Spleen (tissue), 11 donors: Measurements from ENCODE around the gene HNMT. TPM values are rescaled to one million over a fixed set of nuclear protein-coding genes. Genes with fewer than 3 reads are reported as not detected.

Source experiments
- DNase-seq: peaks from one replicate; pipeline ENCODE4 v3.0.0-alpha.2; 2020
- H3K27ac ChIP-seq, 8 donors: fragments of 200-600 bp; sonication (generic) in 7 of 8; 1 replicate in 4 of 8; 2 replicates in 4 of 8; pipeline versions ENCODE4 v1.5.0 to v1.8.0; 2016 to 2021; ENCODE audit warnings: inconsistent platforms in 4 of 8, mild to moderate bottlenecking in 4 of 8, moderate library complexity in 1 of 8
- H3K27me3 ChIP-seq, 7 donors: fragments of 200-600 bp; sonication (generic) in 6 of 7; replicated peaks in 1 of 7; 1 replicate in 4 of 7; 2 replicates in 3 of 7; pipeline versions ENCODE4 v1.5.0 to v1.8.0; 2016 to 2021; ENCODE audit warnings: inconsistent platforms in 3 of 7, mild to moderate bottlenecking in 1 of 7
- H3K36me3 ChIP-seq, 6 donors: fragments of 200-600 bp; sonication (generic) in 5 of 6; 1 replicate in 4 of 6; 2 replicates in 2 of 6; pipeline versions ENCODE4 v1.5.0 to v1.8.0; 2016 to 2021; ENCODE audit warnings: inconsistent platforms in 2 of 6
- H3K4me1 ChIP-seq, 6 donors: fragments of 200-600 bp; sonication (generic) in 5 of 6; 1 replicate in 3 of 6; 2 replicates in 3 of 6; pipeline versions ENCODE4 v1.5.0 to v1.8.0; 2016 to 2021; ENCODE audit warnings: inconsistent platforms in 3 of 6
- H3K4me3 ChIP-seq, 8 donors: fragments of 200-600 bp; sonication (generic) in 7 of 8; 1 replicate in 4 of 8; 2 replicates in 4 of 8; pipeline versions ENCODE4 v1.5.0 to v1.8.0; 2016 to 2021; ENCODE audit warnings: inconsistent platforms in 4 of 8, mild to moderate bottlenecking in 4 of 8, moderate library complexity in 2 of 8
- H3K9me3 ChIP-seq, 8 donors: fragments of 200-600 bp; sonication (generic) in 7 of 8; 1 replicate in 4 of 8; 2 replicates in 4 of 8; pipeline versions ENCODE4 v1.5.0 to v1.8.0; 2016 to 2021; ENCODE audit warnings: inconsistent platforms in 4 of 8
- CTCF ChIP-seq, 11 experiments: fragments of 200-600 bp in 7 of 11; fragments of 450-650 bp in 4 of 11; sonication (generic) in 4 of 11; IDR thresholded peaks in 8 of 11; conservative IDR thresholded peaks in 3 of 11; 1 replicate in 7 of 11; 2 replicates in 4 of 11; pipeline versions ENCODE4 v1.4.0 to v1.8.0; 2016 to 2021; ENCODE audit warnings: antibody characterized with exemption in 11 of 11, inconsistent platforms in 4 of 11, mild to moderate bottlenecking in 1 of 11
- POLR2A ChIP-seq, 3 donors: fragments of 450-650 bp; IDR thresholded peaks; one replicate each; pipeline ENCODE4 v1.5.1; 2017; ENCODE audit warnings: antibody characterized with exemption in 3 of 3, mild to moderate bottlenecking in 1 of 3
- POLR2AphosphoS5 ChIP-seq, 3 donors: sonication (generic); formaldehyde crosslinking; IDR thresholded peaks; one replicate each; pipeline ENCODE4 v1.5.1; 2017; ENCODE audit warnings: antibody characterized with exemption in 3 of 3
- WGBS, 5 donors: extraction: QIAGEN DNeasy Blood & Tissue Kit in 3 of 5; methylation state at CpG; one replicate each; pipeline versions ENCODE4 v1.1.5 to v1.1.7; 2013 to 2018; 5-methylcytosine and 5-hydroxymethylcytosine counted together
- intact Hi-C: fragments of 100-400 bp; cut with DNase I; formaldehyde crosslinking; loops from one replicate; pipeline ENCODE4 v1.15.0; 2023; ENCODE audit warnings: low total_unique reads
- polyA plus RNA-seq, 3 donors: library from polyadenylated mRNA; stranded (reverse); fragments of 200-250 nt; gene quantifications; one replicate each; pipeline ENCODE4 v1.2.1, GENCODE V29; 2013
- total RNA-seq, 7 donors: library from RNA; depleted of rRNA in 3 of 7; stranded (reverse); fragments of >200 nt in 3 of 7; fragmentation: NEBNext Ultra II Directional in 4 of 7; extraction: Animal tissue kit (Norgen Biotek cat#: 25700) in 4 of 7; gene quantifications; one replicate each; pipeline versions ENCODE4 v1.1.0 to v1.2.1, GENCODE V29; 2016 to 2021
- donor health status: healthy with polysubstance abuse.
- donor health status: DM: no; HTN: no; CAD: no; lungs with moderate emphysema.
- donor health status: DM: no; HTN: no; CAD: no.
- donor health status: Bipolar disorder and iron deficiency.
- donor health status: healthy.
- donor health status: DM: no; HTN: no; CAD: no.
- donor health status: DM: yes; HTN: yes; CAD: no.

The HNMT gene
- total and polyA plus RNA-seq, 10 donors = 31.2 to 74.2 (median 45.6) TPM

- H3K27me3 ChIP-seq = no peaks in the 10 kb centered on the region
- H3K4me3 ChIP-seq = no peak overlapping the region
- H3K27ac ChIP-seq = peak overlapping the region in 2 of 8 donors; percentile 5 to 25
- intact Hi-C loops = no loop called here
- TF ChIP-seq POLR2A (IDR thresholded peaks at IDR 0.05) (no peak), POLR2AphosphoS5 (IDR thresholded peaks at IDR 0.05) (no peak), CTCF (IDR thresholded peaks at IDR 0.05 in 8 of 11, conservative IDR thresholded peaks at IDR 0.05 in 3 of 11) (no peak)
- no peaks in the 10 kb centered on the region for H3K9me3 ChIP-seq
- DNase-seq = no peak
- peaks cover 0 to 6% (median 2%) of the 10 kb centered on the region in 6 donors for H3K4me1 ChIP-seq
- H3K36me3 ChIP-seq = no peaks in the 10 kb centered on the region
These were observed 16.2 kb downstream of the HNMT start for GRCh38 chr2:137980459-137980858.

- no peak overlapping the region for H3K27ac ChIP-seq
- no peaks in the 10 kb centered on the region for H3K36me3 ChIP-seq
- no peaks in the 10 kb centered on the region for H3K9me3 ChIP-seq
- no peak overlapping the region for H3K4me3 ChIP-seq
- WGBS, 5 donors = 81 to 90% (median 85%) methylated on average over 11 of the region's 11 CpGs
- no peaks in the 10 kb centered on the region for H3K27me3 ChIP-seq
- TF ChIP-seq POLR2AphosphoS5 (IDR thresholded peaks at IDR 0.05) (no peak), POLR2A (IDR thresholded peaks at IDR 0.05) (no peak), CTCF (IDR thresholded peaks at IDR 0.05 in 8 of 11, conservative IDR thresholded peaks at IDR 0.05 in 3 of 11) (no peak)
- no peak for DNase-seq
- H3K4me1 ChIP-seq = peaks cover 0 to 6% (median 2%) of the 10 kb centered on the region in 6 donors
- intact Hi-C loops = no loop called here
These were observed 16.9 kb downstream of the HNMT start for GRCh38 chr2:137981112-137981656.

DNA sequence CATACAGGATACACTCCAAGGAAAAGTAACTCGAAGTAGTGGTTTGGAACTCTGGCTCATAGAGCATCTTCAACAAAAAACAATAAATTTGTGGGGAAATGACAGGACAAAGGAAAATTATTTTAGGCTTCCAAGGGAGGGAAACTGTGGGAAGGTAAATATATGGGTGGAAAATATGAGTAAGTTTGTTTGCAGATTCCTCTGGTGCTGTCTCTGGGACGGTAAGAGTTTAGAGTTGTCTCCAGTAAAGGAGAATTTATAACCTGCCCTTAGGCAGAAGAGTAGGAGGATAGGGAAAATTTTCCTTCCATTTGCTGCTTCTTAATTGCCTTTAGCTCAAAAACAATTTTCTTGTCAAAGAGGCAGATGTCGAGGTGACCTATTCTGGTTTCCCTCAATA, 19.3 kb downstream of the HNMT start:
- Histone ChIP-seq H3K27ac (no peak overlapping the region), H3K4me1 (peaks cover 0 to 6% (median 2%) of the 10 kb centered on the region in 6 donors), H3K9me3 (no peaks in the 10 kb centered on the region), H3K36me3 (no peaks in the 10 kb centered on the region), H3K4me3 (no peak overlapping the region), H3K27me3 (no peaks in the 10 kb centered on the region)
- no peak for TF ChIP-seq POLR2AphosphoS5 (IDR thresholded peaks at IDR 0.05)
- no peak for TF ChIP-seq POLR2A (IDR thresholded peaks at IDR 0.05)
- TF ChIP-seq CTCF (IDR thresholded peaks at IDR 0.05 in 8 of 11, conservative IDR thresholded peaks at IDR 0.05 in 3 of 11) = no peak
- intact Hi-C loops = no loop called here
- WGBS, 5 donors = 73 to 89% (median 84%) methylated on average over 3 of the region's 3 CpGs
- DNase-seq = no peak

- 82 to 100% (median 86%) methylated on average over 1 of the region's 1 CpG for WGBS, 5 donors
- no peak overlapping the region for H3K27ac ChIP-seq
- TF ChIP-seq POLR2A (IDR thresholded peaks at IDR 0.05) = no peak
- TF ChIP-seq POLR2AphosphoS5 (IDR thresholded peaks at IDR 0.05) = no peak
- no peak for TF ChIP-seq CTCF (IDR thresholded peaks at IDR 0.05 in 8 of 11, conservative IDR thresholded peaks at IDR 0.05 in 3 of 11)
These were observed 22.0 kb downstream of the HNMT start for GRCh38 chr2:137986268-137986667.

More at GRCh38 chr2:137986268-137986667, 22.0 kb downstream of the HNMT start:
- Histone ChIP-seq H3K36me3 (no peaks in the 10 kb centered on the region), H3K9me3 (no peaks in the 10 kb centered on the region), H3K27me3 (no peaks in the 10 kb centered on the region), H3K4me1 (no peaks in the 10 kb centered on the region), H3K4me3 (no peak overlapping the region)
- no peak for DNase-seq
- intact Hi-C loops = no loop called here
